SK-N-SH (cell line): ENCODE data around the gene IMMT. TPM values are rescaled to one million over a fixed set of nuclear protein-coding genes. Genes with fewer than 3 reads are reported as not detected.
A peak's percentile ranks its signal among the peaks of the same experiment; 100 is the strongest.

ENCODE experiments used
- CTCF ChIA-PET: fragments of 300-600, 350-600 bp; formaldehyde crosslinking; extraction: SDS; loops from one replicate; lab custom pipeline; 2021; lab: Yijun Ruan, JAX
- POLR2A ChIA-PET: fragments of 350-600 bp; sonication (Branson Sonifier 250); formaldehyde crosslinking; extraction: SDS; loops from one replicate; lab custom pipeline; 2020; ENCODE audit warnings: antibody characterized with exemption, inconsistent platforms; lab: Yijun Ruan, JAX
- DNase-seq: peaks from one replicate; pipeline ENCODE4 v3.0.0; 2012
- H2AFZ ChIP-seq: fragments of 200-600 bp; sonication (generic); 2 replicates; pipeline ENCODE4 v1.8.1; 2016; ENCODE audit warnings: antibody characterized with exemption, mild to moderate bottlenecking, low read depth
- H3F3A ChIP-seq: fragments of 200-600 bp; sonication (generic); replicated peaks from 2 replicates; pipeline ENCODE3; 2016; ENCODE audit warnings: antibody characterized with exemption, mild to moderate bottlenecking; ENCODE audit not compliant: insufficient read depth
- H3K27ac ChIP-seq, 2 experiments: fragments of 200-500 bp in 1 of 2; fragments of 200-600 bp in 1 of 2; sonication (Bioruptor generic) in 1 of 2; sonication (generic), shearing (Covaris generic) in 1 of 2; 2 replicates each; pipeline versions ENCODE4 v1.5.1 to v1.6.1; 2014 to 2016; ENCODE audit warnings: low read depth in 2 of 2, inconsistent platforms in 1 of 2, low read length in 1 of 2, mild to moderate bottlenecking in 1 of 2, mixed read lengths in 1 of 2
- H3K27me3 ChIP-seq: fragments of 200-600 bp; sonication (generic), shearing (Covaris generic); 2 replicates; pipeline ENCODE4 v1.6.1; 2016; ENCODE audit warnings: mixed run types; ENCODE audit not compliant: insufficient read depth
- H3K36me3 ChIP-seq, 2 experiments: fragments of 200-500 bp in 1 of 2; fragments of 200-600 bp in 1 of 2; sonication (Bioruptor generic) in 1 of 2; sonication (generic) in 1 of 2; replicated peaks in 1 of 2; 2 replicates each; pipeline versions ENCODE3 to v1.5.1; 2014 to 2016; ENCODE audit warnings: low read length in 1 of 2, mild to moderate bottlenecking in 1 of 2; ENCODE audit not compliant: insufficient read depth in 2 of 2, control insufficient read depth in 1 of 2
- H3K4me1 ChIP-seq, 2 experiments: fragments of 200-500 bp in 1 of 2; fragments of 200-600 bp in 1 of 2; sonication (Bioruptor generic) in 1 of 2; sonication (generic), shearing (Covaris generic) in 1 of 2; 2 replicates each; pipeline versions ENCODE4 v1.5.1 to v1.6.1; 2014 to 2016; ENCODE audit warnings: low read depth in 1 of 2, low read length in 1 of 2, mixed run types in 1 of 2; ENCODE audit not compliant: insufficient read depth in 2 of 2, control insufficient read depth in 1 of 2
- H3K4me2 ChIP-seq: fragments of 200-600 bp; sonication (generic), shearing (Covaris generic); 2 replicates; pipeline ENCODE4 v1.6.1; 2017; ENCODE audit warnings: mixed run types
- H3K4me3 ChIP-seq, 2 experiments: fragments of 200-500 bp in 1 of 2; fragments of 200-600 bp in 1 of 2; sonication (Bioruptor generic) in 1 of 2; sonication (generic), shearing (Covaris generic) in 1 of 2; 2 replicates each; pipeline versions ENCODE4 v1.5.1 to v1.8.1; 2014 to 2016; ENCODE audit warnings: low read depth in 2 of 2, inconsistent platforms in 1 of 2, low read length in 1 of 2, mild to moderate bottlenecking in 1 of 2, mixed read lengths in 1 of 2, moderate library complexity in 1 of 2
- H3K79me2 ChIP-seq: fragments of 200-600 bp; sonication (generic); 2 replicates; pipeline ENCODE4 v1.8.1; 2017; ENCODE audit warnings: mild to moderate bottlenecking; ENCODE audit not compliant: insufficient read depth
- H3K9ac ChIP-seq: fragments of 200-600 bp; sonication (generic); 2 replicates; pipeline ENCODE4 v1.6.1; 2017; ENCODE audit warnings: mixed run types
- H3K9me2 ChIP-seq: fragments of 200-600 bp; sonication (generic); 2 replicates; pipeline ENCODE4 v1.6.1; 2017; ENCODE audit warnings: mixed run types
- H3K9me3 ChIP-seq: fragments of 200-600 bp; sonication (generic); 2 replicates; pipeline ENCODE4 v1.6.1; 2017; ENCODE audit warnings: mixed run types, mild to moderate bottlenecking, moderate library complexity
- H4K20me1 ChIP-seq: fragments of 200-600 bp; sonication (generic); 2 replicates; pipeline ENCODE4 v1.6.1; 2017; ENCODE audit warnings: mild to moderate bottlenecking, mixed run types; ENCODE audit not compliant: insufficient read depth
- EP300 ChIP-seq, 2 experiments: IDR thresholded peaks; 2 replicates each; pipeline versions ENCODE4 v1.4.0 to v1.6.1; 2012; ENCODE audit warnings: borderline replicate concordance in 1 of 2, low read depth in 1 of 2, low read length in 1 of 2
- EZH2phosphoT487 ChIP-seq: fragments of 200-600 bp; sonication (generic); IDR thresholded peaks from 2 replicates; pipeline ENCODE4 v1.6.1; 2017; ENCODE audit warnings: low read depth, mixed run types, mild to moderate bottlenecking, antibody characterized with exemption, moderate library complexity, borderline replicate concordance
- FOXJ3 ChIP-seq: sonication (generic); formaldehyde crosslinking; IDR thresholded peaks from 2 replicates; pipeline ENCODE4 v1.5.1; 2020; ENCODE audit warnings: mild to moderate bottlenecking, missing genetic modification reagents
- FOXM1 ChIP-seq: IDR thresholded peaks from 2 replicates; pipeline ENCODE4 v1.4.0; 2012; ENCODE audit warnings: low read depth, mild to moderate bottlenecking
- GATA2 ChIP-seq: sonication (generic); formaldehyde crosslinking; IDR thresholded peaks from 2 replicates; pipeline ENCODE4 v1.5.0; 2020; ENCODE audit warnings: mild to moderate bottlenecking, missing genetic modification reagents
- JUND ChIP-seq: IDR thresholded peaks from 2 replicates; pipeline ENCODE4 v1.4.0; 2012
- POLR2AphosphoS5 ChIP-seq: IDR thresholded peaks from 2 replicates; pipeline ENCODE4 v1.6.1; 2012; ENCODE audit warnings: low read depth, low read length
- RAD21 ChIP-seq: IDR thresholded peaks from 2 replicates; pipeline ENCODE4 v1.6.1; 2012; ENCODE audit warnings: mild to moderate bottlenecking, low read length
- SIN3A ChIP-seq: IDR thresholded peaks from 2 replicates; pipeline ENCODE4 v1.6.1; 2012; ENCODE audit warnings: low read depth, mild to moderate bottlenecking, low read length, moderate library complexity, borderline replicate concordance
- SMC3 ChIP-seq: IDR thresholded peaks from 2 replicates; pipeline ENCODE4 v1.6.1; 2012; ENCODE audit warnings: low read depth, low read length, improper control_type of control experiment
- TEAD4 ChIP-seq: IDR thresholded peaks from 2 replicates; pipeline ENCODE4 v1.4.0; 2012; ENCODE audit warnings: mild to moderate bottlenecking, borderline replicate concordance; ENCODE audit not compliant: insufficient read depth
- YY1 ChIP-seq: IDR thresholded peaks from 2 replicates; pipeline ENCODE4 v1.4.0; 2012; ENCODE audit warnings: low read depth, mild to moderate bottlenecking
- WGBS: methylation state at CpG from one replicate; pipeline ENCODE4 v1.1.6; 2017; ENCODE audit warnings: low lambda C conversion rate; 5-methylcytosine and 5-hydroxymethylcytosine counted together
- polyA plus RNA-seq, 3 experiments: library from polyadenylated mRNA; depleted of rRNA; stranded (reverse); fragments of >200 nt; gene quantifications; 2 replicates each; pipeline ENCODE4 v1.2.3, GENCODE V29; 2012
- TF ChIP-seq, protein P1 (sequence below): IDR thresholded peaks from 2 replicates; pipeline ENCODE4 v1.6.1; 2012; ENCODE audit warnings: mild to moderate bottlenecking, low read depth, low read length, moderate library complexity
- TF ChIP-seq, protein P2 (sequence below): fragments of 150-350 bp; IDR thresholded peaks from 2 replicates; pipeline ENCODE4 v1.6.1; 2017; ENCODE audit warnings: antibody characterized with exemption, low read length, low read depth, borderline replicate concordance
- TF ChIP-seq, protein P3 (sequence below): IDR thresholded peaks from 2 replicates; pipeline ENCODE4 v1.4.0; 2012; ENCODE audit warnings: low read depth
- TF ChIP-seq, protein P4 (sequence below): fragments of 200-600 bp; sonication (generic); IDR thresholded peaks from 2 replicates; pipeline ENCODE4 v1.6.1; 2017; ENCODE audit warnings: antibody characterized with exemption, mild to moderate bottlenecking, moderate library complexity

Gene IMMT
- polyA plus RNA-seq, 1 of the 3 experiments (the other 2 are of a cell fraction), result 36.3 TPM

DNA sequence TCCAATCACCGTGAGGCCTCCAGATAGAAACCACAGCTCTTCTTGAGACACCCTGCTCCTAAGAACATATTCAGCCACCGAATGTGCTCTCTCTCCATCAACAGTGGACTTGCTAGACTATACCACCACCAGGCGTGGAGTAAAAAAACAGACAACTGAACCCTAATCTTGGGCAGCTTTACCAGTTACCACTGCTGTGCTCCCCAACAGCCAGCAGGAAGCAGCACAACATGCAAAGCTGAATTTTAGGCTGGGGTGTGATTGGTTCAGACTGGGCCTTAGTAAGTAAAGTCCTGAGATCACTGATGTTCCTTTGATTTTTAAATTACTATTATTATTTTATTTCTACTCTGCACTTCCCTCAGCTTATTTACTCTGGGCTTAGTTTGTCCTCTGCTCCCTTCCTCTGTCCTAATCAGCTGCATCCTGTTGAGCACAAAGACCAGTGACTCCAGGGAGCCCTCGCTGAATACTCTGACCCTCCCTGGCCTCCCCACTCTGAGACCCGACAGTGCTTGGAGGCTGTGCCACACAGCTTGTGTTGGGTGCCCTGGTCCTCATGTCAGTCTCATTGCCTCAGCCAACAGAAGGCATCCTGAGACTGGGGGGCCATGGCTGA lies 25.9 kb upstream of the IMMT start:
- WGBS, result 52% methylated on average over 5 of the region's 5 CpGs

DNA sequence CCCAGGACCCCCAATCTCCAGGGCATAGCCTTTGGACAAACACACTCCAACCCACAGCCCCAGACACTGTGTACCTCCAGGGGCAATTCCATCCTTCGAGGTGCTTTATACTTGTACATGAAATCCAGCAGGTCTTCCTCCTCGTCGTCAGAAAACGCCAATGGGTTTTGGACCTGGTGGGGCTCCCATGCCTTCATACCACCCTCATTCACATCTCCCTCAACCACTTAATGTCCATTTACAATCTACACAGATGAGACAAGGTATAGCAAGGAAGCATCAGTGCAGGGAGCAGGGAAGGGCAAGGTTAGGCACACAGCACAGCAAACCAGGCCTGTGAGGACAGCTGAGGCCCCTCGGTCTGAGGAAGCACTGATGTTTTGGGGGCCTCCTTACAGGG lies 24.6 kb upstream of the IMMT start:
- Histone ChIP-seq H3K4me2 (no peak overlapping the region), H3K9me2 (no peaks in the 10 kb centered on the region), H3K9ac (no peak overlapping the region), H3K4me3 (no peak overlapping the region), H3K36me3 (no peaks in the 10 kb centered on the region), H4K20me1 (no peaks in the 10 kb centered on the region), H3K4me1 (peaks cover 6 to 27% of the 10 kb centered on the region in 2 experiments; a peak in 2 of 4 replicates), H3K27ac (no peak overlapping the region), H3F3A (no peaks in the 10 kb centered on the region), H3K79me2 (no peaks in the 10 kb centered on the region), H2AFZ (no peak overlapping the region), H3K9me3 (no peaks in the 10 kb centered on the region), H3K27me3 (no peaks in the 10 kb centered on the region)
- WGBS, result 64% methylated on average over 5 of the region's 5 CpGs
- ChIA-PET CTCF (interaction anchor here (1.0 to 6.4 kb wide), 8 partner anchors 13 to 174 kb away, joined by 3 to 150 read pairs (median 8); no protein-coding TSS in a partner anchor), POLR2A (no interaction called here)
- no peak for DNase-seq
- TF ChIP-seq YY1, result no peak
- no peak for TF ChIP-seq JUND
- TF ChIP-seq FOXJ3 (CRISPR knock-in tag), result no peak
- TF ChIP-seq, protein P1, sequence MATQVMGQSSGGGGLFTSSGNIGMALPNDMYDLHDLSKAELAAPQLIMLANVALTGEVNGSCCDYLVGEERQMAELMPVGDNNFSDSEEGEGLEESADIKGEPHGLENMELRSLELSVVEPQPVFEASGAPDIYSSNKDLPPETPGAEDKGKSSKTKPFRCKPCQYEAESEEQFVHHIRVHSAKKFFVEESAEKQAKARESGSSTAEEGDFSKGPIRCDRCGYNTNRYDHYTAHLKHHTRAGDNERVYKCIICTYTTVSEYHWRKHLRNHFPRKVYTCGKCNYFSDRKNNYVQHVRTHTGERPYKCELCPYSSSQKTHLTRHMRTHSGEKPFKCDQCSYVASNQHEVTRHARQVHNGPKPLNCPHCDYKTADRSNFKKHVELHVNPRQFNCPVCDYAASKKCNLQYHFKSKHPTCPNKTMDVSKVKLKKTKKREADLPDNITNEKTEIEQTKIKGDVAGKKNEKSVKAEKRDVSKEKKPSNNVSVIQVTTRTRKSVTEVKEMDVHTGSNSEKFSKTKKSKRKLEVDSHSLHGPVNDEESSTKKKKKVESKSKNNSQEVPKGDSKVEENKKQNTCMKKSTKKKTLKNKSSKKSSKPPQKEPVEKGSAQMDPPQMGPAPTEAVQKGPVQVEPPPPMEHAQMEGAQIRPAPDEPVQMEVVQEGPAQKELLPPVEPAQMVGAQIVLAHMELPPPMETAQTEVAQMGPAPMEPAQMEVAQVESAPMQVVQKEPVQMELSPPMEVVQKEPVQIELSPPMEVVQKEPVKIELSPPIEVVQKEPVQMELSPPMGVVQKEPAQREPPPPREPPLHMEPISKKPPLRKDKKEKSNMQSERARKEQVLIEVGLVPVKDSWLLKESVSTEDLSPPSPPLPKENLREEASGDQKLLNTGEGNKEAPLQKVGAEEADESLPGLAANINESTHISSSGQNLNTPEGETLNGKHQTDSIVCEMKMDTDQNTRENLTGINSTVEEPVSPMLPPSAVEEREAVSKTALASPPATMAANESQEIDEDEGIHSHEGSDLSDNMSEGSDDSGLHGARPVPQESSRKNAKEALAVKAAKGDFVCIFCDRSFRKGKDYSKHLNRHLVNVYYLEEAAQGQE, result no peak
- TF ChIP-seq, protein P2, sequence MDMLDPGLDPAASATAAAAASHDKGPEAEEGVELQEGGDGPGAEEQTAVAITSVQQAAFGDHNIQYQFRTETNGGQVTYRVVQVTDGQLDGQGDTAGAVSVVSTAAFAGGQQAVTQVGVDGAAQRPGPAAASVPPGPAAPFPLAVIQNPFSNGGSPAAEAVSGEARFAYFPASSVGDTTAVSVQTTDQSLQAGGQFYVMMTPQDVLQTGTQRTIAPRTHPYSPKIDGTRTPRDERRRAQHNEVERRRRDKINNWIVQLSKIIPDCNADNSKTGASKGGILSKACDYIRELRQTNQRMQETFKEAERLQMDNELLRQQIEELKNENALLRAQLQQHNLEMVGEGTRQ, result no peak
- no peak for TF ChIP-seq POLR2AphosphoS5
- TF ChIP-seq TEAD4, result no peak
- no peak for TF ChIP-seq EP300 (IDR thresholded peaks at IDR 0.05; ENCODE audit: borderline replicate concordance in 1 of 2, low read depth in 1 of 2, low read length in 1 of 2)
- TF ChIP-seq SMC3, result no peak
- no peak for TF ChIP-seq SIN3A
- TF ChIP-seq GATA2 (CRISPR knock-in tag), result no peak
- TF ChIP-seq, protein P3, sequence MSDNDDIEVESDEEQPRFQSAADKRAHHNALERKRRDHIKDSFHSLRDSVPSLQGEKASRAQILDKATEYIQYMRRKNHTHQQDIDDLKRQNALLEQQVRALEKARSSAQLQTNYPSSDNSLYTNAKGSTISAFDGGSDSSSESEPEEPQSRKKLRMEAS, result no peak
- no peak for TF ChIP-seq FOXM1

More for the DNA sequence above, 25.9 kb upstream of the IMMT start:
- Histone ChIP-seq H3K36me3 (no peaks in the 10 kb centered on the region), H3K27ac (no peak overlapping the region), H3F3A (no peaks in the 10 kb centered on the region), H3K9ac (no peak overlapping the region), H3K9me3 (no peaks in the 10 kb centered on the region), H2AFZ (no peak overlapping the region; the same call in 1 of the 2 replicates), H3K79me2 (no peaks in the 10 kb centered on the region), H3K9me2 (no peaks in the 10 kb centered on the region), H3K4me1 (peaks cover 6 to 27% of the 10 kb centered on the region in 2 experiments; a peak in 2 of 4 replicates), H3K4me3 (no peak overlapping the region), H3K27me3 (no peaks in the 10 kb centered on the region), H4K20me1 (no peaks in the 10 kb centered on the region), H3K4me2 (no peak overlapping the region)
- CTCF ChIA-PET, result interaction anchor here (0.5 to 6.4 kb wide), 51 partner anchors 8 to 402 kb away, joined by 3 to 150 read pairs (median 5); partner anchors contain the start of genes IMMT, MRPL35 and REEP1
- peak; percentile 71 for DNase-seq
- TF ChIP-seq EZH2phosphoT487 (no peak), SMC3 (peak; percentile 79), RAD21 (peak; percentile 88)
- TF ChIP-seq, protein P4, sequence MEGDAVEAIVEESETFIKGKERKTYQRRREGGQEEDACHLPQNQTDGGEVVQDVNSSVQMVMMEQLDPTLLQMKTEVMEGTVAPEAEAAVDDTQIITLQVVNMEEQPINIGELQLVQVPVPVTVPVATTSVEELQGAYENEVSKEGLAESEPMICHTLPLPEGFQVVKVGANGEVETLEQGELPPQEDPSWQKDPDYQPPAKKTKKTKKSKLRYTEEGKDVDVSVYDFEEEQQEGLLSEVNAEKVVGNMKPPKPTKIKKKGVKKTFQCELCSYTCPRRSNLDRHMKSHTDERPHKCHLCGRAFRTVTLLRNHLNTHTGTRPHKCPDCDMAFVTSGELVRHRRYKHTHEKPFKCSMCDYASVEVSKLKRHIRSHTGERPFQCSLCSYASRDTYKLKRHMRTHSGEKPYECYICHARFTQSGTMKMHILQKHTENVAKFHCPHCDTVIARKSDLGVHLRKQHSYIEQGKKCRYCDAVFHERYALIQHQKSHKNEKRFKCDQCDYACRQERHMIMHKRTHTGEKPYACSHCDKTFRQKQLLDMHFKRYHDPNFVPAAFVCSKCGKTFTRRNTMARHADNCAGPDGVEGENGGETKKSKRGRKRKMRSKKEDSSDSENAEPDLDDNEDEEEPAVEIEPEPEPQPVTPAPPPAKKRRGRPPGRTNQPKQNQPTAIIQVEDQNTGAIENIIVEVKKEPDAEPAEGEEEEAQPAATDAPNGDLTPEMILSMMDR, result peak; percentile 97
- POLR2A ChIA-PET, result interaction anchor here (0.6 to 2.3 kb wide), 3 partner anchors 24 to 221 kb away, joined by 3 to 8 read pairs (median 3); partner anchors contain the start of gene KDM3A
